Keratinocyte (primary cell): ENCODE measurements around the gene PXYLP1. TPM values are rescaled to one million over a fixed set of nuclear protein-coding genes. Genes with fewer than 3 reads are reported as not detected.

ENCODE experiments used
- DNase-seq: peaks from one replicate; pipeline ENCODE4 v3.0.0-alpha.2; 2011; ENCODE audit warnings: low read depth, missing footprints, low spot score
- FAIRE-seq: peaks from 2 replicates; lab custom pipeline; 2011; peaks lifted over from hg19 to GRCh38; lab: Jason Lieb, UNC
- H2AFZ ChIP-seq: 2 replicates; pipeline ENCODE4 v1.6.0; 2012; ENCODE audit warnings: low read length, control low read depth, inconsistent platforms; ENCODE audit not compliant: control insufficient read depth
- H3K27ac ChIP-seq: 2 replicates; pipeline ENCODE4 v1.5.1; 2011; ENCODE audit warnings: low read length; ENCODE audit not compliant: control insufficient read depth, insufficient read depth
- H3K27me3 ChIP-seq: 3 replicates; pipeline ENCODE4 v1.6.0; 2011; ENCODE audit warnings: low read length; ENCODE audit not compliant: control insufficient read depth, insufficient read depth; ENCODE audit errors: extremely low read depth
- H3K36me3 ChIP-seq, 2 experiments: 2 replicates in 1 of 2; 3 replicates in 1 of 2; pipeline ENCODE4 v1.5.1; 2011; ENCODE audit warnings: low read length in 2 of 2, mild to moderate bottlenecking in 1 of 2; ENCODE audit not compliant: control insufficient read depth in 2 of 2, insufficient read depth in 2 of 2; ENCODE audit errors: extremely low read depth in 1 of 2
- H3K4me1 ChIP-seq: 3 replicates; pipeline ENCODE4 v1.5.1; 2011; ENCODE audit warnings: low read length; ENCODE audit not compliant: control insufficient read depth, insufficient read depth; ENCODE audit errors: extremely low read depth
- H3K4me2 ChIP-seq: 3 replicates; pipeline ENCODE4 v1.6.0; 2011; ENCODE audit warnings: low read depth, low read length; ENCODE audit not compliant: control insufficient read depth, insufficient read depth; ENCODE audit errors: extremely low read depth
- H3K4me3 ChIP-seq, 3 experiments: fragments of 200-600 bp in 1 of 3; sonication (generic) in 1 of 3; 2 replicates in 2 of 3; 3 replicates in 1 of 3; pipeline ENCODE4 v1.5.1; 2011 to 2016; ENCODE audit warnings: low read length in 3 of 3, mild to moderate bottlenecking in 3 of 3, control low read depth in 2 of 3, inconsistent platforms in 1 of 3, low read depth in 1 of 3, mixed read lengths in 1 of 3, mixed run types in 1 of 3, moderate library complexity in 1 of 3; ENCODE audit not compliant: control insufficient read depth in 2 of 3, insufficient read depth in 2 of 3; ENCODE audit errors: extremely low read depth in 1 of 3
- H3K79me2 ChIP-seq: 2 replicates; pipeline ENCODE4 v1.6.0; 2012; ENCODE audit warnings: low read length; ENCODE audit not compliant: control insufficient read depth, insufficient read depth
- H3K9ac ChIP-seq: 3 replicates; pipeline ENCODE4 v1.6.0; 2011; ENCODE audit warnings: low read length; ENCODE audit not compliant: control insufficient read depth, insufficient read depth; ENCODE audit errors: extremely low read depth
- H3K9me1 ChIP-seq: 3 replicates; pipeline ENCODE4 v1.6.0; 2011; ENCODE audit warnings: low read length; ENCODE audit not compliant: control insufficient read depth, insufficient read depth; ENCODE audit errors: extremely low read depth
- H3K9me3 ChIP-seq: 2 replicates; pipeline ENCODE4 v1.5.1; 2012; ENCODE audit warnings: low read depth, low read length; ENCODE audit not compliant: control insufficient read depth
- H4K20me1 ChIP-seq: 3 replicates; pipeline ENCODE4 v1.6.0; 2011; ENCODE audit warnings: low read length; ENCODE audit not compliant: control insufficient read depth, insufficient read depth; ENCODE audit errors: extremely low read depth
- EZH2 ChIP-seq: IDR thresholded peaks from one replicate; pipeline ENCODE4 v1.6.1; 2012; ENCODE audit warnings: inconsistent platforms, mild to moderate bottlenecking, low read length, moderate library complexity
- dilution Hi-C: fragments of 300-500 bp; cut with MboI; formaldehyde crosslinking; loops from one replicate; pipeline ENCODE4 v1.7.0; 2020; ENCODE audit warnings: low sequenced_read_pairs; ENCODE audit not compliant: extremely low pct_ligation_motif_present
- polyA plus RNA-seq, 5 experiments: library from polyadenylated mRNA; depleted of rRNA in 3 of 5; stranded (reverse) in 3 of 5; stranded (forward) in 1 of 5; unstranded in 1 of 5; fragments of >200 nt; gene quantifications; 1 replicate in 1 of 5; 2 replicates in 3 of 5; 3 replicates in 1 of 5; pipeline versions ENCODE4 v1.2.1 to v1.2.3, GENCODE V29; 2011 to 2012; ENCODE audit warnings: missing spikeins in 2 of 5, low read depth in 1 of 5, low replicate concordance in 1 of 5
- TF ChIP-seq, protein P1 (sequence below), 3 experiments: IDR thresholded peaks in 1 of 3; conservative IDR thresholded peaks in 1 of 3; optimal IDR thresholded peaks in 1 of 3; 2 replicates in 2 of 3; 3 replicates in 1 of 3; pipeline versions ENCODE3 to v1.5.1; 2011; ENCODE audit warnings: low read length in 3 of 3, mild to moderate bottlenecking in 3 of 3, moderate library complexity in 2 of 3, control low read depth in 1 of 3, inconsistent platforms in 1 of 3; ENCODE audit not compliant: insufficient read depth in 2 of 3; ENCODE audit errors: extremely low read depth in 1 of 3

PXYLP1 gene
- polyA plus RNA-seq, 1 donor (not counting 4 experiments of a cell fraction or from before 2014, with no cell fraction given): 3.0 TPM

DNA sequence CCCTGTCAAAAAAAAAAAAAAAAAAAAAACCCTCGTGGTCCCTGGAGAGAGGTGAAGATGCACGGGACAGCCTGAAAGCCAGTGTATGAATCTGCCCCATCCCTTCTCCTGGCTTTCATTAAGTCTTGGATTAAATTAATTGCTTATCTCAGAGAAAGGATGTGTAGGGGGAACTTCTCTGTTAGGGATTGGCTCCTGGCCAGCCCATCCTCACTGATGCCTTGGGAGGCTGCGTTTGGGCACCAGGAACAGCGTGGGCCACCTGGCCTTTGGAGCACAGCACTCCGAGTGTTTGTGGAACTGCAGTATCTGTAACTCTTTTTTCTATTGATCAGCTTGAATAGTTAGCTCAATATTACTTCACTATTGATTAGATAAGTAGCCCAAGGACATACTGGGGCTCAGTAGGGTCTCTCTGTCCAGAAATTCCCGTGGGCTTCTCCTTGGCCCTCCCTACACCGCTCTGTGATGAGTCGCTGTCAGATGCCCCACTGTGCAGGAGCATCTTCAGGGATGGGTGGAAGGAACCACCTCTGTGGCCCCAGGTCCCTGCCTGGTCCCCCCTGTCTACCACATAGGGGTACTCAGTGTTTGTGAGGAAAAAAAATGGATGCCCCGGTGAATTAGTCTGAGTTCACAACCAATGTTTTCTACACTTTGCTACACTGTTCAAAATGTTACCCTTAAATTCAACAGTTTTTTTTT lies 2.0 kb downstream of the PXYLP1 start:
- H3K27me3 ChIP-seq: peaks cover 2% of the 10 kb centered on the region
- H2AFZ ChIP-seq: no peak overlapping the region
- H3K9me1 ChIP-seq: no peaks in the 10 kb centered on the region
- no peaks in the 10 kb centered on the region for H4K20me1 ChIP-seq
- no peak for TF ChIP-seq EZH2
- TF ChIP-seq, protein P1, sequence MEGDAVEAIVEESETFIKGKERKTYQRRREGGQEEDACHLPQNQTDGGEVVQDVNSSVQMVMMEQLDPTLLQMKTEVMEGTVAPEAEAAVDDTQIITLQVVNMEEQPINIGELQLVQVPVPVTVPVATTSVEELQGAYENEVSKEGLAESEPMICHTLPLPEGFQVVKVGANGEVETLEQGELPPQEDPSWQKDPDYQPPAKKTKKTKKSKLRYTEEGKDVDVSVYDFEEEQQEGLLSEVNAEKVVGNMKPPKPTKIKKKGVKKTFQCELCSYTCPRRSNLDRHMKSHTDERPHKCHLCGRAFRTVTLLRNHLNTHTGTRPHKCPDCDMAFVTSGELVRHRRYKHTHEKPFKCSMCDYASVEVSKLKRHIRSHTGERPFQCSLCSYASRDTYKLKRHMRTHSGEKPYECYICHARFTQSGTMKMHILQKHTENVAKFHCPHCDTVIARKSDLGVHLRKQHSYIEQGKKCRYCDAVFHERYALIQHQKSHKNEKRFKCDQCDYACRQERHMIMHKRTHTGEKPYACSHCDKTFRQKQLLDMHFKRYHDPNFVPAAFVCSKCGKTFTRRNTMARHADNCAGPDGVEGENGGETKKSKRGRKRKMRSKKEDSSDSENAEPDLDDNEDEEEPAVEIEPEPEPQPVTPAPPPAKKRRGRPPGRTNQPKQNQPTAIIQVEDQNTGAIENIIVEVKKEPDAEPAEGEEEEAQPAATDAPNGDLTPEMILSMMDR (optimal IDR thresholded peaks at IDR 0.05 in 1 of 3, IDR thresholded peaks at IDR 0.05 in 1 of 3, conservative IDR thresholded peaks at IDR 0.05 in 1 of 3; ENCODE audit: extremely low read depth in 1 of 3, insufficient read depth in 2 of 3, low read length in 3 of 3): no peak
- DNase-seq (no peak), FAIRE-seq (no peak)
- no peak overlapping the region for H3K27ac ChIP-seq
- H3K4me3 ChIP-seq: no peak overlapping the region
- no peaks in the 10 kb centered on the region for H3K36me3 ChIP-seq
- H3K4me2 ChIP-seq: no peak overlapping the region
- no peak overlapping the region for H3K9ac ChIP-seq
- peaks cover 7% of the 10 kb centered on the region for H3K4me1 ChIP-seq
- dilution Hi-C loops: no loop called here
- no peaks in the 10 kb centered on the region for H3K79me2 ChIP-seq
- H3K9me3 ChIP-seq: no peaks in the 10 kb centered on the region

- Histone ChIP-seq H3K4me3 (no peak overlapping the region), H3K27me3 (peaks cover 2% of the 10 kb centered on the region), H4K20me1 (no peaks in the 10 kb centered on the region), H3K4me2 (no peak overlapping the region), H3K9me3 (no peaks in the 10 kb centered on the region), H3K9ac (no peak overlapping the region), H3K9me1 (no peaks in the 10 kb centered on the region), H3K79me2 (no peaks in the 10 kb centered on the region), H3K36me3 (no peaks in the 10 kb centered on the region), H2AFZ (no peak overlapping the region), H3K4me1 (peaks cover 7% of the 10 kb centered on the region), H3K27ac (no peak overlapping the region)
- TF ChIP-seq, protein P1 (optimal IDR thresholded peaks at IDR 0.05 in 1 of 3, IDR thresholded peaks at IDR 0.05 in 1 of 3, conservative IDR thresholded peaks at IDR 0.05 in 1 of 3; ENCODE audit: extremely low read depth in 1 of 3, insufficient read depth in 2 of 3, low read length in 3 of 3): no peak
- no peak for TF ChIP-seq EZH2
- no peak for DNase-seq
- no peak for FAIRE-seq
- dilution Hi-C loops: no loop called here
Observed at GRCh38 chr3:141234283-141234682, 2.7 kb downstream of the PXYLP1 start.
